Spleen (tissue), 7 donors: ENCODE data around the gene NGEF.
"Not testable (repeated sequence)": the region's sequence is repeated elsewhere in the genome, so short reads cannot be mapped to it uniquely, and the experiment has no call there.

Experiments used
- POLR2A ChIP-seq, 3 donors: fragments of 450-650 bp; IDR thresholded peaks; one replicate each; pipeline ENCODE4 v1.5.1; 2017; ENCODE audit warnings: antibody characterized with exemption in 3 of 3, mild to moderate bottlenecking in 1 of 3
- TF ChIP-seq, protein P1 (sequence below), 11 experiments: fragments of 200-600 bp in 7 of 11; fragments of 450-650 bp in 4 of 11; sonication (generic) in 4 of 11; IDR thresholded peaks in 8 of 11; conservative IDR thresholded peaks in 3 of 11; 1 replicate in 7 of 11; 2 replicates in 4 of 11; pipeline versions ENCODE4 v1.4.0 to v1.8.0; 2016 to 2021; ENCODE audit warnings: antibody characterized with exemption in 11 of 11, inconsistent platforms in 4 of 11, mild to moderate bottlenecking in 1 of 11
- donor health status: DM: no; HTN: no; CAD: no; lungs with moderate emphysema.
- donor health status: DM: no; HTN: no; CAD: no.
- donor health status: DM: no; HTN: no; CAD: no.

DNA sequence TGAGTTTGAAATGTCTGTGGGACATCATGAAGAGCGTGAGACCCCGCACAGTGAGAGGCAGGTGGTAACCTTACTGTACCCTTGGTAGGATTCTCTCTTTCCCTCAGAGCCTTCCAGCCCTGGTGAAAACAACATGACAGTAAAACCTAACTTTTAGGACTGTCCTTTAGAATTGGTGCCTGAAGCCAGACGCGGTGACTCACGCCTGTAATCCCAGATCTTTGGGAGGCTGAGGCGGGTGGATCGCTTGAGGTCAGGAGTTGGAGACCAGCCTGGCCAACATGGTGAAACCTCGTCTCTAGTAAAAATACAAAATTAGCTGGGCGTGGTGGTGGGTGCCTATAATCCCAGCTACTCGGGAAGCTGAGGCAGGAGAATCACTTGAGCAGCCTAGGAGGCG is 161.0 kb downstream of the NGEF start:
- TF ChIP-seq, protein P1, sequence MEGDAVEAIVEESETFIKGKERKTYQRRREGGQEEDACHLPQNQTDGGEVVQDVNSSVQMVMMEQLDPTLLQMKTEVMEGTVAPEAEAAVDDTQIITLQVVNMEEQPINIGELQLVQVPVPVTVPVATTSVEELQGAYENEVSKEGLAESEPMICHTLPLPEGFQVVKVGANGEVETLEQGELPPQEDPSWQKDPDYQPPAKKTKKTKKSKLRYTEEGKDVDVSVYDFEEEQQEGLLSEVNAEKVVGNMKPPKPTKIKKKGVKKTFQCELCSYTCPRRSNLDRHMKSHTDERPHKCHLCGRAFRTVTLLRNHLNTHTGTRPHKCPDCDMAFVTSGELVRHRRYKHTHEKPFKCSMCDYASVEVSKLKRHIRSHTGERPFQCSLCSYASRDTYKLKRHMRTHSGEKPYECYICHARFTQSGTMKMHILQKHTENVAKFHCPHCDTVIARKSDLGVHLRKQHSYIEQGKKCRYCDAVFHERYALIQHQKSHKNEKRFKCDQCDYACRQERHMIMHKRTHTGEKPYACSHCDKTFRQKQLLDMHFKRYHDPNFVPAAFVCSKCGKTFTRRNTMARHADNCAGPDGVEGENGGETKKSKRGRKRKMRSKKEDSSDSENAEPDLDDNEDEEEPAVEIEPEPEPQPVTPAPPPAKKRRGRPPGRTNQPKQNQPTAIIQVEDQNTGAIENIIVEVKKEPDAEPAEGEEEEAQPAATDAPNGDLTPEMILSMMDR (IDR thresholded peaks at IDR 0.05 in 8 of 11, conservative IDR thresholded peaks at IDR 0.05 in 3 of 11): not testable (repeated sequence)
- TF ChIP-seq POLR2A (IDR thresholded peaks at IDR 0.05): not testable (repeated sequence)
